ENCODE measurements around the gene POFUT1.
A peak's percentile ranks its signal among the peaks of the same experiment; 100 is the strongest.

Gene POFUT1

DNA sequence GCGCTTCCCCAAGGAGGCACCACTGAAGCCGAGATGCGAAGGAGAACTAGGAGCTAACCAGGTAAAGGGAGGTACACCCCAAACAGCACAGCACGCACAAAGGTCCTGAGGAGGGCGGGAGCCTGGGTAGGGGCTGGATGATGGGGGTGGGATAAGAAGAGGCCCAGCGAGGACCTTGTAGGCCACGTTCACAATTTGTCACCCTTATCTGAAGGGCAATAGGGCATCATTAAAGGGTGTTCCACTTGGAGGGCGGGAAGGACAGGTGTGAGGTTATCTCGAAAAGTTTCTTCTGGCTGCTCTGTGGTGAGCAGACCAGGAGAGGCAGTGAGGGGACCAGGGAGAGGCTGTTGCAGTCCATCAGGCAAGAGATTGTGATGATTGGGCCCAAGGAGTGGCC is 25.6 kb downstream of the POFUT1 start:
- H3K36me3 ChIP-seq (ENCODE audit: control insufficient read depth, insufficient read depth, low read length): no peaks in the 10 kb centered on the region
- no peak overlapping the region for H3K27ac ChIP-seq
- no peaks in the 10 kb centered on the region for H3K9me3 ChIP-seq (ENCODE audit: control insufficient read depth, low read length)
- no peak overlapping the region for H3K9ac ChIP-seq
- TF ChIP-seq, protein P1, sequence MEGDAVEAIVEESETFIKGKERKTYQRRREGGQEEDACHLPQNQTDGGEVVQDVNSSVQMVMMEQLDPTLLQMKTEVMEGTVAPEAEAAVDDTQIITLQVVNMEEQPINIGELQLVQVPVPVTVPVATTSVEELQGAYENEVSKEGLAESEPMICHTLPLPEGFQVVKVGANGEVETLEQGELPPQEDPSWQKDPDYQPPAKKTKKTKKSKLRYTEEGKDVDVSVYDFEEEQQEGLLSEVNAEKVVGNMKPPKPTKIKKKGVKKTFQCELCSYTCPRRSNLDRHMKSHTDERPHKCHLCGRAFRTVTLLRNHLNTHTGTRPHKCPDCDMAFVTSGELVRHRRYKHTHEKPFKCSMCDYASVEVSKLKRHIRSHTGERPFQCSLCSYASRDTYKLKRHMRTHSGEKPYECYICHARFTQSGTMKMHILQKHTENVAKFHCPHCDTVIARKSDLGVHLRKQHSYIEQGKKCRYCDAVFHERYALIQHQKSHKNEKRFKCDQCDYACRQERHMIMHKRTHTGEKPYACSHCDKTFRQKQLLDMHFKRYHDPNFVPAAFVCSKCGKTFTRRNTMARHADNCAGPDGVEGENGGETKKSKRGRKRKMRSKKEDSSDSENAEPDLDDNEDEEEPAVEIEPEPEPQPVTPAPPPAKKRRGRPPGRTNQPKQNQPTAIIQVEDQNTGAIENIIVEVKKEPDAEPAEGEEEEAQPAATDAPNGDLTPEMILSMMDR (IDR thresholded peaks at IDR 0.05): no peak
- no peak overlapping the region for H3K4me3 ChIP-seq (ENCODE audit: low read depth, low read length)
- no peaks in the 10 kb centered on the region for H3K79me2 ChIP-seq
- no peak overlapping the region for H3K4me2 ChIP-seq (ENCODE audit: low read length)
- H3K4me1 ChIP-seq: peaks cover 29% of the 10 kb centered on the region
- no peaks in the 10 kb centered on the region for H3K27me3 ChIP-seq (ENCODE audit: control insufficient read depth, insufficient read depth, low read length)
- H2AFZ ChIP-seq: no peak overlapping the region

DNA sequence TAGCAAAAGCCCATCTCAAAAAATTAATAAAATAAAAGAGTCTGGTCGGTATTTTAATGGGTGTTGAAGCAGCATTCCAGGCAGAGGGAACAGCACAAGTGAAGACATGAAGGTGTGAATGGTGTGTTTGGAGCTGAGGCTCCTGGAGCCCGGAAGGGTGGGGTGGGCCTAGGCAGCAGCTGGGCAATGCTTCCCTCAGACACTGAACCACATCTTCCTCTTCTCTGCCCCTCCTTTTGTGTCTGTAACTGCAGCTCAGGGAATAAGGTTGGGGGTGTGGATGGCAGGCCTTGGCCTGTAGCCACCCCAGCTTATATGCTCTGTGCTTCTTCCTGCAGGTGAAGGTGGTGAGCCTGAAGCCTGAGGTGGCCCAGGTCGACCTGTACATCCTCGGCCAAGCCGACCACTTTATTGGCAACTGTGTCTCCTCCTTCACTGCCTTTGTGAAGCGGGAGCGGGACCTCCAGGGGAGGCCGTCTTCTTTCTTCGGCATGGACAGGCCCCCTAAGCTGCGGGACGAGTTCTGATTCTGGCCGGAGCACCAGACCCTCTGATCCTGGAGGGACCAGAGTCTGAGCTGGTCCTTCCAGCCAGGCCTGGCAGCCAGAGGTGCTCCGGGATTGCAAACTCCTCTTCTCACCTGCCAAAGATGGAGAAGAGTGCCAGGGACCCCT is 26.6 kb downstream of the POFUT1 start:
- Histone ChIP-seq H3K36me3 (ENCODE audit: control insufficient read depth, insufficient read depth, low read length) (no peaks in the 10 kb centered on the region), H3K9ac (no peak overlapping the region), H3K9me3 (ENCODE audit: control insufficient read depth, low read length) (no peaks in the 10 kb centered on the region), H3K27ac (no peak overlapping the region), H3K4me1 (peaks cover 35% of the 10 kb centered on the region), H3K79me2 (no peaks in the 10 kb centered on the region), H3K4me3 (ENCODE audit: low read depth, low read length) (no peak overlapping the region), H3K27me3 (ENCODE audit: control insufficient read depth, insufficient read depth, low read length) (no peaks in the 10 kb centered on the region), H2AFZ (no peak overlapping the region), H3K4me2 (ENCODE audit: low read length) (no peak overlapping the region)
- TF ChIP-seq, protein P1 (IDR thresholded peaks at IDR 0.05): no peak

DNA sequence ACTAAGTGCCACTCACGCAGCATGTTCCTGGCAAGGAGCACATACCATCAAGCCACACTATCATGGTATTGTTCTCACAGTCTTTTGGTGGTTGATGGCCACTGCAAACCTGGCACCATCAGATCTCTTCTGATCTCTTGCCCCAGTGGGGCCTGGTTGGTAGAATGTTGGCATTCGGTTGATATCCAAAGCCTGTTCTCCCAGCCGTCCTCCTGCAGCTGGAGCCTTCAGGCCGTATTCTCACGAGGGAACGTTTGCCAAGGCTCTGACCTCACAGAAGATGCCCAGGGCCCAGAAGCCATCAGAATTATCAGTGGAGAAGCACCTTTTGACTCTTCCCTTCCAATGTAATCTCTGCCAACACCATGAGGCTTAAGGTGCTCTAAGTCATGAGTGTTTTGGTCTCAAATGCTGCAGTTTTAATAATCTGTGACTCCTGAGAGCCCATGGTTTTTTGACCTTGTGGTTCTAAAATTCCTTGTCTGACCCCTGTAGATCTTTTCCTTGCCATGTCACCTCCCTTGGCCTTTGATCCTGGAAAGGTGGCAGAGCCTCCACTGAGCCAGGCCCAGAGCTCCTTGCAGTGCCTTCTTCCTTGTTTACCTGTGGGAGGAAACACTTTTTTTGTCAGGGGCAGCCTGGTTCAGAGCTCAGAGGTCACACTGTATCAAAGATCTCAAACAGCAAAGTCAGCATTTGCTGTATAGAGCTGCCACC is 27.8 kb downstream of the POFUT1 start:
- Histone ChIP-seq H3K4me1 (peaks cover 41% of the 10 kb centered on the region), H3K9ac (no peak overlapping the region), H3K9me3 (ENCODE audit: control insufficient read depth, low read length) (no peaks in the 10 kb centered on the region), H3K27ac (peak overlapping the region; percentile 33), H3K4me3 (ENCODE audit: low read depth, low read length) (no peak overlapping the region), H2AFZ (peak overlapping the region; percentile 40), H3K36me3 (ENCODE audit: control insufficient read depth, insufficient read depth, low read length) (no peaks in the 10 kb centered on the region), H3K4me2 (ENCODE audit: low read length) (no peak overlapping the region), H3K79me2 (no peaks in the 10 kb centered on the region), H3K27me3 (ENCODE audit: control insufficient read depth, insufficient read depth, low read length) (no peaks in the 10 kb centered on the region)
- TF ChIP-seq, protein P1 (IDR thresholded peaks at IDR 0.05): no peak

DNA sequence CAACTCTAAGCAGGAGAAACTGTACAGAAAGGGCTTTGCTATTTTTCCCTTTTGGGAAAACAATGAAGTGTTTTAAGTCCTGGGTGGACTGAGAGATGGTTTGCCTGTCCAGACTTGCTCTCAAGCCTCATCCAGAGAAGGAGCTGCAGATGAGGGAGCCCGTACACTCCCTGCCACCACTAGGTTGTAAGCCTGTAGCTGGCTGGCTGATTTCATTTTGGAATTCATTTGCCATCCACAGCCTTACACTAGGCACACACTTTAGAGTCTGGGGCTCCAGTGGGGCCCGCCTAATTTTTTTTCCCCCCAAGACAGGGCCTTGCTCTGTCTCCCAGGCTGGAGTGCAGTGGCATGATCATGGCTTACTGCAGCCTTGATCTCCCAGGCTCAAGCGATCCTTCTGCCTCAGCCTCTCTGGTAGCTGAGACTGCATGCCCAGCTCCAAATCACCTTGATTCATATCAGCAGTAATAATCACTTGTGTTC is 28.4 kb downstream of the POFUT1 start:
- TF ChIP-seq, protein P1 (IDR thresholded peaks at IDR 0.05): no peak
- no peak overlapping the region for H3K9ac ChIP-seq
- H3K4me2 ChIP-seq (ENCODE audit: low read length): no peak overlapping the region
- no peaks in the 10 kb centered on the region for H3K79me2 ChIP-seq
- H3K27me3 ChIP-seq (ENCODE audit: control insufficient read depth, insufficient read depth, low read length): no peaks in the 10 kb centered on the region
- H3K36me3 ChIP-seq (ENCODE audit: control insufficient read depth, insufficient read depth, low read length): no peaks in the 10 kb centered on the region
- peaks cover 42% of the 10 kb centered on the region for H3K4me1 ChIP-seq
- no peaks in the 10 kb centered on the region for H3K9me3 ChIP-seq (ENCODE audit: control insufficient read depth, low read length)
- H3K4me3 ChIP-seq (ENCODE audit: low read depth, low read length): no peak overlapping the region
- peak overlapping the region; percentile 40 for H2AFZ ChIP-seq
- peak overlapping the region; percentile 33 for H3K27ac ChIP-seq
